Kidney (tissue), 14 donors: ENCODE data around the gene SPATS2L. TPM values are rescaled to one million over a fixed set of nuclear protein-coding genes. Genes with fewer than 3 reads are reported as not detected.

Source experiments
- DNase-seq, 5 donors: peaks; one replicate each; pipeline ENCODE4 v3.0.0-alpha.2; 2013 to 2020
- FAIRE-seq: peaks from 2 replicates; lab custom pipeline; 2012; peaks lifted over from hg19 to GRCh38; lab: Jason Lieb, UNC
- H3K27ac ChIP-seq, 2 donors: one replicate each; pipeline ENCODE4 v1.7.0; 2013; ENCODE audit warnings: low read depth in 2 of 2, low read length in 2 of 2, inconsistent platforms in 1 of 2
- H3K27me3 ChIP-seq: one replicate; pipeline ENCODE4 v1.7.1; 2013; ENCODE audit warnings: low read length, inconsistent platforms; ENCODE audit not compliant: control insufficient read depth, insufficient read depth
- H3K36me3 ChIP-seq, 3 donors: one replicate each; pipeline versions ENCODE4 v1.7.0 to v1.7.1; 2013; ENCODE audit warnings: low read length in 3 of 3, control low read depth in 1 of 3, inconsistent platforms in 1 of 3; ENCODE audit not compliant: insufficient read depth in 3 of 3, control insufficient read depth in 2 of 3
- H3K4me1 ChIP-seq, 3 donors: one replicate each; pipeline versions ENCODE4 v1.7.0 to v1.7.1; 2013; ENCODE audit warnings: low read length in 3 of 3, inconsistent platforms in 1 of 3, low read depth in 1 of 3; ENCODE audit not compliant: control insufficient read depth in 2 of 3, insufficient read depth in 2 of 3
- H3K4me3 ChIP-seq, 3 donors: one replicate each; pipeline versions ENCODE4 v1.7.0 to v1.8.1; 2013; ENCODE audit warnings: low read length in 3 of 3, control low read depth in 1 of 3, inconsistent platforms in 1 of 3
- H3K9ac ChIP-seq, 3 donors: one replicate each; pipeline versions ENCODE4 v1.7.0 to v1.7.1; 2013; ENCODE audit warnings: low read length in 3 of 3, control low read depth in 1 of 3, inconsistent platforms in 1 of 3
- H3K9me3 ChIP-seq, 3 donors: one replicate each; pipeline versions ENCODE4 v1.7.0 to v1.7.1; 2013; ENCODE audit warnings: low read length in 3 of 3, control low read depth in 1 of 3, inconsistent platforms in 1 of 3; ENCODE audit not compliant: control insufficient read depth in 2 of 3, insufficient read depth in 1 of 3
- CTCF ChIP-seq: IDR thresholded peaks from 3 replicates; pipeline ENCODE4 v1.5.1; 2012; ENCODE audit warnings: mild to moderate bottlenecking, moderate library complexity, borderline replicate concordance; ENCODE audit not compliant: insufficient read depth; ENCODE audit errors: extremely low read depth
- intact Hi-C: fragments of 100-400 bp; cut with DNase I; formaldehyde crosslinking; loops from one replicate; pipeline ENCODE4 v1.11.1; 2022
- polyA plus RNA-seq: library from polyadenylated mRNA; stranded (reverse); fragments of 350-450 nt; fragmentation: Illumina TruSeq; extraction: RNeasy Lipid Tissue Mini Kit (QIAGEN cat#74804); gene quantifications from one replicate; pipeline ENCODE4 v1.2.3, GENCODE V29; 2014; ENCODE audit warnings: low read depth, low replicate concordance; ENCODE audit not compliant: insufficient read depth
- total RNA-seq: library from RNA; stranded (reverse); fragmentation: NEBNext Ultra II Directional; extraction: Animal tissue kit (Norgen Biotek cat#: 25700); gene quantifications from one replicate; pipeline ENCODE4 v1.2.1, GENCODE V29; 2021
- donor health status: control.
- donor health status: control.
- donor health status: control.
- donor health status: control.
- donor health status: control.
- donor health status: DM: yes; HTN: yes; CAD: no.
- donor health status: Normal renal cell carcinoma (clear cell type).

The SPATS2L gene
- total and polyA plus RNA-seq, 2 donors from 2014 or later, result 86.1 to 166 TPM

- Histone ChIP-seq H3K9ac (no peak overlapping the region), H3K4me1 (no peaks in the 10 kb centered on the region), H3K27me3 (no peaks in the 10 kb centered on the region), H3K4me3 (no peak overlapping the region), H3K36me3 (peaks cover 0 to 19% (median 15%) of the 10 kb centered on the region in 3 donors), H3K9me3 (no peaks in the 10 kb centered on the region), H3K27ac (no peak overlapping the region)
- DNase-seq, result no peak
- no peak for TF ChIP-seq CTCF
- no peak for FAIRE-seq
- intact Hi-C loops, result no loop called here
Measured at GRCh38 chr2:200422532-200423261, 116.2 kb downstream of the SPATS2L start.

- Histone ChIP-seq H3K4me1 (no peaks in the 10 kb centered on the region), H3K4me3 (no peak overlapping the region), H3K9me3 (no peaks in the 10 kb centered on the region), H3K36me3 (peaks cover 0 to 19% (median 15%) of the 10 kb centered on the region in 3 donors), H3K9ac (no peak overlapping the region), H3K27me3 (no peaks in the 10 kb centered on the region), H3K27ac (no peak overlapping the region)
- FAIRE-seq, result no peak
- intact Hi-C loops, result no loop called here
- no peak for DNase-seq
- no peak for TF ChIP-seq CTCF
Measured at GRCh38 chr2:200423541-200423940, 117.0 kb downstream of the SPATS2L start.

GRCh38 chr2:200425026-200425821, 118.7 kb downstream of the SPATS2L start:
- Histone ChIP-seq H3K27me3 (no peaks in the 10 kb centered on the region), H3K27ac (no peak overlapping the region), H3K9ac (no peak overlapping the region), H3K4me1 (peaks cover 0 to 6% (median 5%) of the 10 kb centered on the region in 3 donors), H3K36me3 (peaks cover 0 to 11% (median 9%) of the 10 kb centered on the region in 3 donors), H3K4me3 (no peak overlapping the region), H3K9me3 (no peaks in the 10 kb centered on the region)
- intact Hi-C loops, result no loop called here
- no peak for TF ChIP-seq CTCF
- no peak for DNase-seq
- FAIRE-seq, result no peak
